ENCODE measurements around the gene DDB1. TPM values are rescaled to one million over a fixed set of nuclear protein-coding genes. Genes with fewer than 3 reads are reported as not detected.

The DDB1 gene
- total and polyA plus RNA-seq, 9 of the 15 experiments (the other 6 are each of a cell fraction or from before 2014, with no cell fraction given) = 172 to 361 (median 266) TPM

DNA sequence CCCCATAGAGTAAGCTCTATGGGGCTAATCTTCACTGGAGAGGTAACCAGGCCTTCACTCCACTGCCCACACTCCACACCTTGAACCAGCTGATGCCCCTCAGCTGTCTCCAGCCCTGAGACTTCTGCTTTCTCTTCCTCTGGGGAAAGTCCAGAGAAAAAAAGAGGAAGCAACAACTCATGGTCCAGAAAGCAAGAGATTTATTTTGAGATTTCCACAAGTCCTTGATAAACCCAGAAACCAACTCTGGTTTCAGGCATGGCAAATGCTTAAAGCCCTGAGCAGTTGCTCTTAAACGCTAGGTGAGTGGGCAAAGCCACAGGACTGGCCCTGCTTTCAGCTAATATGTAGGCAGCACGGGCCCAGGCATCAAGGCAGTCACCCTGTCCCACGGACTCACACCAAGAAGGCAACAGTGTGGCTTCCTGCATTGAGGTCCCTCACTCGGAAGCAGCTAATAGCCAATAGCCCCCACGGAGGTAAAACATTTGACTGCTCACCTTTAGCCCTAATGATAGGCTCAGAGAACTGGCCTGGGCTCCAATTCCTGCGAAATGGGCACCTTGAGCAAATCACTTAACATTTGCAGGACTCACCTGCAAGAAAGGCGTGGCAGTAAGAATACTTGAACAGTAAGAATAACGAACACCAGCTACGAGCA, 24.5 kb upstream of the DDB1 start (continued):
- TF ChIP-seq MIER1 (IDR thresholded peaks at IDR 0.05; ENCODE audit: low read depth) = no peak
- TF ChIP-seq SIN3A (IDR thresholded peaks at IDR 0.05; ENCODE audit: borderline replicate concordance in 2 of 2, control insufficient read depth in 1 of 2, low read depth in 2 of 2, low read length in 2 of 2) = no peak
- no peak for TF ChIP-seq SRSF7 (optimal IDR thresholded peaks at IDR 0.05; ENCODE audit: low read depth, low read length)
- TF ChIP-seq ZNF717 (CRISPR knock-in tag; IDR thresholded peaks at IDR 0.05) = no peak
- TF ChIP-seq, protein P1, sequence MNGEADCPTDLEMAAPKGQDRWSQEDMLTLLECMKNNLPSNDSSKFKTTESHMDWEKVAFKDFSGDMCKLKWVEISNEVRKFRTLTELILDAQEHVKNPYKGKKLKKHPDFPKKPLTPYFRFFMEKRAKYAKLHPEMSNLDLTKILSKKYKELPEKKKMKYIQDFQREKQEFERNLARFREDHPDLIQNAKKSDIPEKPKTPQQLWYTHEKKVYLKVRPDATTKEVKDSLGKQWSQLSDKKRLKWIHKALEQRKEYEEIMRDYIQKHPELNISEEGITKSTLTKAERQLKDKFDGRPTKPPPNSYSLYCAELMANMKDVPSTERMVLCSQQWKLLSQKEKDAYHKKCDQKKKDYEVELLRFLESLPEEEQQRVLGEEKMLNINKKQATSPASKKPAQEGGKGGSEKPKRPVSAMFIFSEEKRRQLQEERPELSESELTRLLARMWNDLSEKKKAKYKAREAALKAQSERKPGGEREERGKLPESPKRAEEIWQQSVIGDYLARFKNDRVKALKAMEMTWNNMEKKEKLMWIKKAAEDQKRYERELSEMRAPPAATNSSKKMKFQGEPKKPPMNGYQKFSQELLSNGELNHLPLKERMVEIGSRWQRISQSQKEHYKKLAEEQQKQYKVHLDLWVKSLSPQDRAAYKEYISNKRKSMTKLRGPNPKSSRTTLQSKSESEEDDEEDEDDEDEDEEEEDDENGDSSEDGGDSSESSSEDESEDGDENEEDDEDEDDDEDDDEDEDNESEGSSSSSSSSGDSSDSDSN (IDR thresholded peaks at IDR 0.05; ENCODE audit: borderline replicate concordance in 1 of 2, low read depth in 2 of 2, low read length in 2 of 2) = no peak
- TF ChIP-seq, protein P2, sequence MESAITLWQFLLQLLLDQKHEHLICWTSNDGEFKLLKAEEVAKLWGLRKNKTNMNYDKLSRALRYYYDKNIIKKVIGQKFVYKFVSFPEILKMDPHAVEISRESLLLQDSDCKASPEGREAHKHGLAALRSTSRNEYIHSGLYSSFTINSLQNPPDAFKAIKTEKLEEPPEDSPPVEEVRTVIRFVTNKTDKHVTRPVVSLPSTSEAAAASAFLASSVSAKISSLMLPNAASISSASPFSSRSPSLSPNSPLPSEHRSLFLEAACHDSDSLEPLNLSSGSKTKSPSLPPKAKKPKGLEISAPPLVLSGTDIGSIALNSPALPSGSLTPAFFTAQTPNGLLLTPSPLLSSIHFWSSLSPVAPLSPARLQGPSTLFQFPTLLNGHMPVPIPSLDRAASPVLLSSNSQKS (CRISPR knock-in tag; IDR thresholded peaks at IDR 0.05) = no peak
- TF ChIP-seq, protein P3, sequence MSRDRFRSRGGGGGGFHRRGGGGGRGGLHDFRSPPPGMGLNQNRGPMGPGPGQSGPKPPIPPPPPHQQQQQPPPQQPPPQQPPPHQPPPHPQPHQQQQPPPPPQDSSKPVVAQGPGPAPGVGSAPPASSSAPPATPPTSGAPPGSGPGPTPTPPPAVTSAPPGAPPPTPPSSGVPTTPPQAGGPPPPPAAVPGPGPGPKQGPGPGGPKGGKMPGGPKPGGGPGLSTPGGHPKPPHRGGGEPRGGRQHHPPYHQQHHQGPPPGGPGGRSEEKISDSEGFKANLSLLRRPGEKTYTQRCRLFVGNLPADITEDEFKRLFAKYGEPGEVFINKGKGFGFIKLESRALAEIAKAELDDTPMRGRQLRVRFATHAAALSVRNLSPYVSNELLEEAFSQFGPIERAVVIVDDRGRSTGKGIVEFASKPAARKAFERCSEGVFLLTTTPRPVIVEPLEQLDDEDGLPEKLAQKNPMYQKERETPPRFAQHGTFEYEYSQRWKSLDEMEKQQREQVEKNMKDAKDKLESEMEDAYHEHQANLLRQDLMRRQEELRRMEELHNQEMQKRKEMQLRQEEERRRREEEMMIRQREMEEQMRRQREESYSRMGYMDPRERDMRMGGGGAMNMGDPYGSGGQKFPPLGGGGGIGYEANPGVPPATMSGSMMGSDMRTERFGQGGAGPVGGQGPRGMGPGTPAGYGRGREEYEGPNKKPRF (IDR thresholded peaks at IDR 0.05; ENCODE audit: low read depth, low read length) = no peak
- TF ChIP-seq PTTG1 (tag; IDR thresholded peaks at IDR 0.05; ENCODE audit: low read depth) = no peak
- TF ChIP-seq PRPF4 (IDR thresholded peaks at IDR 0.05; ENCODE audit: insufficient read depth, low read depth, low read length, poor library complexity, severe bottlenecking) = no peak
- TF ChIP-seq ZNF436 (CRISPR knock-in tag; IDR thresholded peaks at IDR 0.05) = no peak
- no peak for TF ChIP-seq SETDB1 (IDR thresholded peaks at IDR 0.05; ENCODE audit: low read length)
- no peak for TF ChIP-seq MAFF (IDR thresholded peaks at IDR 0.05; ENCODE audit: low read length)
- peak; percentile 92 for TF ChIP-seq SPI1 (IDR thresholded peaks at IDR 0.05; ENCODE audit: borderline replicate concordance, low read depth, low read length)
- no peak for TF ChIP-seq GATAD2A (IDR thresholded peaks at IDR 0.05)
- 0 out of 4 replicates have a peak, but pooled peaks of 1 of the 2 experiments have one; percentile 48 for TF ChIP-seq RCOR1 (IDR thresholded peaks at IDR 0.05; ENCODE audit: borderline replicate concordance in 1 of 2, low read depth in 2 of 2, low read length in 2 of 2)
- TF ChIP-seq SREBF2 (CRISPR knock-in tag; IDR thresholded peaks at IDR 0.05) = no peak
- TF ChIP-seq YBX1 (IDR thresholded peaks at IDR 0.05) = no peak
- no peak for TF ChIP-seq SAFB2 (IDR thresholded peaks at IDR 0.05; ENCODE audit: borderline replicate concordance, low read depth, low read length, severe bottlenecking)
- no peak for TF ChIP-seq ZBTB7A (IDR thresholded peaks at IDR 0.05; ENCODE audit: borderline replicate concordance, control insufficient read depth, low read depth, low read length)
- TF ChIP-seq CEBPB (tag; IDR thresholded peaks at IDR 0.05) = no peak
- TF ChIP-seq CBX1 (IDR thresholded peaks at IDR 0.05; ENCODE audit: low read depth) = no peak
